Erythroblast (primary cell): ENCODE results near the gene NDE1.
"Not testable (repeated sequence)": the region's sequence is repeated elsewhere in the genome, so short reads cannot be mapped to it uniquely, and the experiment has no call there.

Experiments used
- DNase-seq, 2 experiments: peaks; one replicate each; lab custom pipeline; 2025; lab: John Stamatoyannopoulos, UW
- GATA1 ChIP-seq: IDR thresholded peaks from 2 replicates; pipeline ENCODE4 v1.6.1; 2011; ENCODE audit warnings: low read depth, mild to moderate bottlenecking, control low read depth, low read length, moderate library complexity
- POLR2A ChIP-seq: IDR thresholded peaks from 2 replicates; pipeline ENCODE4 v1.6.1; 2011; ENCODE audit warnings: mild to moderate bottlenecking, low read length

Gene NDE1

DNA sequence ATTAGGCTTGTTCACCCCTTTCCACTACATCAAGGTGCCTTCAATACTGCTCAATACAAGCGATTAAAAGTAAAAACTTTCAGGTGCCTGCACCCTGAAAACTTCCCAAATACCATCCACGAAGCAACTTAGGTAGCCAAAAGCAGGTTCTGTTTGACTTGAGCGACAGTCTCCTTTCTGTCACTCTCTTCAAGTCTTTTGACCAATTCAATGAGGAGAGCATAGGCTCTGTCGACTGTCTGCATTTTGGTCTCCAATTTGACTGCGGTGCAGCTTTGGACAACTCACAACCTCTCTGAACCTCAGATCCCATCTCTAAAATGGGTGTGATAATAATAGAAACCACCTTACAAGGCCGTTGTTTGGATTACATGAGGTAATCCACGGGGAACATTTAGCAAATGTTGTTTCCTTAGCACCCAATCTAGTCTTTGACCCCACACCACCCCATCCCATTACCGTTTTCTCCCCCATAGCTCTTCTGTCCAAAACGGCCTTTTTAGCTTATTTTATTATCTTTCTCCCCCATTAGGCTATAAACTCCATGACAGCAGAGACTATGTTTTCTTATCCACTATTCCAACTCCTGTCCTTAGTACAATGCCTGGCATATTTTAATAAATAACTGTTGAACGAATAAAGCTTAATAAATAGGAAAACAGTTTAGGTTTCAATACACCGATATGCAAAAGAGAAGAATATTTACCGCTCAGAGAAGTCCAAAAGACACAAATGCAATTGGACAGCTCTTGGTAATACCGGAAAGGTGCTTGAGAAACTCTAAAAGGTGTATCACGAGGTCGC is 8.1 kb upstream of the NDE1 start:
- peak; percentile 24 to 44 for DNase-seq
- TF ChIP-seq GATA1 (no peak), POLR2A (peak; percentile 13)

DNA sequence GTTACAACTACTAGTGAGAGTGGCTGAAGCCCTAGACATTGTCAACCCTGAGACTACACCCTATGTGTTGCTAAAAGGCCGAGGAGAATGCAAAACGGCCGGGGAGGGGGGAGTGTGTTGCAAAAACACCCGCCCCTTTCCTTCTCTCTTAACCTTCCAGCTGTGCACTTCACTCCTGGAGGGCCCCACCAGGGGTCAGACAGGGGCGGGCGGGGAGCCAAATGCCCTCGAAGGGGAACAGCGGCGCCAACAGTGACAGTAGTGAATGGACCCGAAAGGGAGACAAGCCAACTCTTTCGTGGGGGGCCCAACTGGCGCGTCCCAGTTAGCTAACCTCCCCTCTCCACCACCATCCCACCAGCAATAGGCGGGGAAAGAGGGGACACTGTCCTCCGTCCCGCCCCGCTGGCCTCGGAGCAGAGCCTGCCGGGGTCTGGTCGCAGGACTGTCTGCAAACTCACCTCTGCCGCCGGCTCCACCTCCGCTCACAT is 7.4 kb upstream of the NDE1 start:
- peak; percentile 92 to 94 for DNase-seq

DNA sequence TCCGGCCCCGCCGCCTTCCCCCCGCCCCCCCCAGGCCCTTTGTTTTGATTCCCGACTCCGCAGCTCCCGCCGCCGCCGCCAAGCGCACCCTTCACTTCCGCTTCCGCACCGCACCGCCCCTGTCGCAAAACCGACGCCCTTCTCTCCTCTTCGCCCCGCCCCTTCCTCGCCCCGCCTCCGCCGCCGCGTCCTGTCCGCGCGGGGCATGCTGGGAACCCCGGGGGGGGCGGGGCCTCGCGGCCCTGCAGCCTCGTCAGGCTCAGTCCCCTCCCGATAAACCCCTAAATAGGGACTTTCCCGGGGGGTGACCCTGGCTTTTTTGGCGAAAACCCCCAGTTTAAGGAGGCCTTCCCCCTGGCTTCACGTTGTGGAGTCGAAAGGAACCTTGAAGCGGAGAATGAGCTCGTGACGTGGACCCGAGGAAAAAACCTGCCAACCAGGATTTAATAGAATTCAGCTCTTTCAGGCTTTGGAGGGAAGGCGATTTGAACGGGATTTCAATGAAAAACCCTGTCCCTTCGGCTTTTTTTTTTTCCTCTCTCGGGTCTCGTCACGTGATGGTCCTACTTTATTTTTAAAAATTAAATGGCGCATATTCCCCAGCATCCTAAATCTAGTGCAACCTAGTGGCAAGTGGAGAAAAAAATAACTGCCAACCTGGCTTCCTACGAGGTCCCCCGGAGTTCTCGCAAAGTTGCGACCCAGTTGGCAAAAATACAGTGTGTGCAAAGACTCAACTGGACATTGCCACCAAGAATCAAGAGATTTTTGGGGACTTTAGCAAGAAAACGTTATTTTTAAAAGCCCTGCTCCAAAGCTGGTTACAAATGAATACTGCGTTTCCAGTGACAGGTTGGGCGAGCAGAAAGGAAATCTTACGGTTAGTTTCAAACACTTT is 6.7 kb upstream of the NDE1 start, which contains the start of gene MARF1:
Gene MARF1 (minus strand): TSS at position 107 of the 898 bp plus-strand sequence. CDS start 3,921 bp downstream, outside the sequence.
- TF ChIP-seq POLR2A = peak; percentile 95
- no peak for TF ChIP-seq GATA1
- peak; percentile 98 to 99 for DNase-seq

More for the DNA sequence above, 7.4 kb upstream of the NDE1 start:
- no peak for TF ChIP-seq POLR2A
- no peak for TF ChIP-seq GATA1

DNA sequence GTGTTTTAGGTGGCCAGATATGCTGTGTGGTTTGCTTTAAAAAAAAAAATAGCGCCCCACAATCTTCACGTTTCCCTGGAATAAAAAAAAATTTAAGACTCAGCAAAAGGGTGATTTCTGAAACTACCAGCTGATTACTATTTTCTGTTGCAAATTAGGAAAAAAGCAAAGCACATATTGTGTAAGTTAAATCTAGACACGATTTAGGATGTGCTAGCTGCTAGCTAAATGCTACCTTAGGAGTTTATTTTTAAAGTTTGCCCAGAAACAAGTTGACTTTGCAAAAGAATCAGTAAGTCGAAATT is 6.1 kb upstream of the NDE1 start:
- TF ChIP-seq GATA1 = no peak
- TF ChIP-seq POLR2A = no peak

DNA sequence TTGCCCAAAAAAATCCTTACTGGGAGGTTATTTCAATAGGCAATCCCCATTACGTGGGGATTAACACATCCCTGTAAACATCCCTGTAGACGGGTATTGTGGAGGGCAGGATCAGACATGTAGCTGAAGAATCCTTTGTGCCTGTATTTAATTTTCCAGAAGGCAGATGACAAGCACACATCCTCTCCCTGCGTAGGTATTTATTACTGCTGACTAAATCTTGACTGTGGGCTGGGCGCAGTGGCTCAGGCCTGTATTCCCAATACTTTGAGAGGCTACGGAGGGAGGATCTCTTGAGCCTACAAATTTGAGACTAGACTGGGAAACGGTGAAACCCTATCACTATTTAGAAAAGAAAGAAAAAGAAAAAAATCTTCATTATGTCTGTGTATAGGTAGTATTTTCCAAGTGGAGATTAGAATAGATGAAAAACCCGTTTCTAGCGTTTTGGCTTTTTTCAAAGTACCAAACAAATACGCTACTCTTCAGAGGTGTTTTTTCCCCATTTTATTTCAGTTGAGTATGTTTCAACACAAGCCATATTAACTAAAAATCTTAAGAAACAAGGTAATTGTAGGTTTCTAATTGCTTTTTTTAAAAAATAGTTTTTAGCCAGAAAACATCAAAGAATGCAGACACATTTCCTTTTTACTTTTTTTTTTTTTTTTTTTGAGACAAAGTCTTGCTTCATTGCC is 5.6 kb upstream of the NDE1 start:
- DNase-seq = no peak
- TF ChIP-seq GATA1 (no peak), POLR2A (no peak)

More for the DNA sequence above, 6.1 kb upstream of the NDE1 start:
- DNase-seq = peak in 1 of 2 experiments; percentile 50

DNA sequence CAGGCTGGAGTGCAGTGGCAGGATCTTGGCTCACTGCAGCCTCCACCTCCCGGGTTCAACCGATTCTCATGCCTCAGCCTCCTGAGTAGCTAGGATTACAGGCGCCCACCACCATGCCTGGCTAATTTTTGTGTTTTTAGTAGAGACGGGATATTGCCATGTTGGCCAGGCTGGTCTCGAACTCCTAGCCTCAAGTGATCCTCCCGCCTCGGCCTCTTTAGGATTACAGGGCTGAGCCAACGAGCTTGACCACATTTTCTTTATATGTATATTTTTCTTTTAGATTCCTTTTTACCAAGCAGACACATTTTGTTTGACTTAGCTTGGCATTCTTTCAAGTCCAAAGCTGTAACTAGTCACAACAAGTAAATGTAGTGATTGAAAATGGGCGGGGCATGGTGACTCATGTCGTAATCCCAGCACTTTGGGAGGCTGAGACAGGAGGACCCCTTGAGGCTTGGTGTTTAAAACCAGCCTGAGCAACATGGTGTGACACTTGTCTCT is 5.0 kb upstream of the NDE1 start:
- peak; percentile 75 to 83 for DNase-seq

DNA sequence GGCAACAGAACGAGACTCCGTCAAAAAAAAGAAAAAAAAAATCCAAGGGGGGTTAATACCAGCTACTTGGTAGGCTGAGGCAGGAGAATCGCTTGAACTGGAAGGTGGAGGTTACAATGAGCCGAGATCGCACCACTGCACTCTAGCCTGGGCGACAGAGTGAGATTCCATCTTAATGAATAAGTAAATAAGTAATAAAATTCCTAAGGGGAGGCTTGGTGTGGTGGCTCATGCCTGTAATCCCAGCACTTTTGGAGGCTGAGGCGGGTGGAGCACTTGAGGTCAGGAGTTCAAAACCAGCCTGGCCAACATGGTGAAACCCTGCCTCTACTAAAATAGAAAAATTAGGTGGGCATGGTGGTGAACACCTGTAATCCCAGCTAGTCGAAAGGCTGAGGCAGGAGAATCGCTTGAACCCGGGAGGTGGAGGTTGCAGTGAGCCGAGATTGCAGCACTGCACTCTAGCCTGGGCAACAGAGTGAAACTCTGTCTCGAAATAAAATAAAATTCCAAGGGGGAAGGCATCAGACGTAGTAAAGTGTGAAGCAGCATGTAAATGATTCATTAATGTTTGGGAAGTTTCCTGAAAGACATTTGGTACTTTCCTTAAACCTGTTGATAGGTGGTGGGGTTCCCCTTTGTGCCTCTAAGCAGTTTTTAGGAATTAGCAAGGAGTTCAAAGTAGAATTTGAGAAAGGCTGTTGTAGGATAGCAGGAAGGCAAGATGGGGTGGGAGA is 3.3 kb upstream of the NDE1 start:
- DNase-seq = not testable (repeated sequence)

DNA sequence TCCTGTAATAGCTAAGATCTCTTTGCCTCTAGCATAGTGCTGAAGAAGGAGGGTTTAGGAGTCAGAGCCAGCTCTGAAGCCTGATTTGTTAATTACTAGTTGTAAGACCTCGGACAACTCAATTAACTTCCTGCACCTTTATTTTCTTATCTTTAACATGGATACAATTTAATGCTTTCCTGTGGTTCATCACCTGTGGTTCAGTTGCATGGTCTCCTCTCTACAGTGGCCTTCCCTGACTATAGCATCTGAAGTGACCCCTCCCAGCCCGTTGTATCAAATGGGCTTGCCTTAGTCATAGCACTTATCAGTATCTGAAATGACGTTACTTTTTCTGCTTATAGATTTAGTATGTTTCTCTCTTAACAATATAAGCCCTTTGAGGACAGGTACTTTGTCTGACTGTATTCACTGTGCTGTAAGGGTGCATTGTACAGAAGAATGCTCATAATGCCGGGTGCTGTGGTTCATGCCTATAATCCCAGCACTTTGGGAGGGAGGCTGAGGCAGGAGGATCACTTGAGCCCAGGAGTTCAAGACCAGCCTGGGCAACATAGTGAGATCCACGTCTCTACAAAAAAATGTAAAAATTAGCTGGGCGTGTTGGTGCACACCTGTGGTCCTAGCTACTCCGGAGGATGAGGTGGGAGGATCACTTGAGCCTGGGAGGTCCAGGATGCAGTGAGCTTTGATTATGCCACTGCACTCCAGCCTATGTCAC is 2.6 kb upstream of the NDE1 start:
- TF ChIP-seq GATA1 (no peak), POLR2A (no peak)
- DNase-seq = peak; percentile 44 to 69

DNA sequence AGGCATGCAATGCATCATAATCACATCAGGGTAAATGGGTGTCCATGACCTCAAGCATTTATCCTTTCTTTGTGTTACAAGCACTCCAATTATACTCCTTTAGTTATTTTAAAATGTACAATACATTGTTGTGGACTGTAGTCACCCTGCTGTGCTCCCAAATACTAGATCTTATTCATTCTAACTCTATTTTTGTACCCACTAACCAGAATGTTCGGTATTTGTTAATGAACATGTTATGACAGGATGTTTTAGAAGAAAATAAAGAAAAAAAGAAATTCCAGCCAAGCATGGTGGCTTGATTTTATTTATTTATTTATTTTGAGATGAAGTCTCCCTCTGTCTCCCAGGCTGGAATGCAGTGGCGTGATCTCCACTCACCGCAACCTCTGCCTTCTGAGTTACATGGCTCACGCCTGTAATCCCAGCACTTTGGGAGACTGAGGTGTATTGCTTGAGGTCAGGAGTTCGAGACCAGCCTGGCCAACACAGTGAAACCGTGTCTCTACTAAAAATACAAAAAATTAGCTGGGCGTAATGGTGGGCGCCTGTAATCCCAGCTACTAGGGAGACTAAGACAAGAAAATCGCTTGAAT is 1.8 kb upstream of the NDE1 start:
- no peak for DNase-seq
- TF ChIP-seq POLR2A (no peak), GATA1 (no peak)

DNA sequence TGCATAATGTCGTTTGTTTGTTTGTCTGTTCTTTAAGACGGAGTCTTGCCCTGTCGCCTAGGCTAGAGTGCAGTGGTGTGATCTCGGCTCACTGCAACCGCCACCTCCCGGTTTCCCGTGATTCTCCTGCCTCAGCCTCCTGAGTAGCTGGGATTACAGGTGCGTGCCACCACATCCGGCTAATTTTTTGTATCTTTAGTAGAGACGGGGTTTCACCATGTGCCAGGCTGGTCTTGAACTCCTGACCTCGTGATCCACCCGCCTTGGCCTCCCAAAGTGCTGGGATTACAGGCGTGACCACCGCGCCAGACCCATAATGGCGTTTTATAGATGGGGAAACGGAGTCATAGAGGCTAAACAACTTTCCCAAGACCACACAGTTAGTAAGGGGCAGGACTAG is 734 bp upstream of the NDE1 start:
- DNase-seq = not testable (repeated sequence)

DNA sequence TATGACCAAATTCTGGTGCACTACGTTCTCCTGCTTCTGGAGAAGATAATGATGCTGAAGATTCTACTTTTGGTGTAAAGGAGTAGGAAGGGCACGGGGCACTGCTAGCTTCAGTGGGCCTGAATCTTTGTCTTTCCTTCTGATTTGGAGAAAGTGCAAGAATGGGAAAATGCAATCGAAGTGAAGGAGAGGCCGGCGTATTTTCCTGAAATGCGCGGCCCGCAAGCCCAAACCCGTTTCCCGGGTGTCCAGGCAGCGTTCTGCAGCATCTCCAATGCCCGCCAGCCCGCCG is 372 bp upstream of the NDE1 start:
- TF ChIP-seq GATA1 (no peak), POLR2A (no peak)
- DNase-seq = no peak

DNA sequence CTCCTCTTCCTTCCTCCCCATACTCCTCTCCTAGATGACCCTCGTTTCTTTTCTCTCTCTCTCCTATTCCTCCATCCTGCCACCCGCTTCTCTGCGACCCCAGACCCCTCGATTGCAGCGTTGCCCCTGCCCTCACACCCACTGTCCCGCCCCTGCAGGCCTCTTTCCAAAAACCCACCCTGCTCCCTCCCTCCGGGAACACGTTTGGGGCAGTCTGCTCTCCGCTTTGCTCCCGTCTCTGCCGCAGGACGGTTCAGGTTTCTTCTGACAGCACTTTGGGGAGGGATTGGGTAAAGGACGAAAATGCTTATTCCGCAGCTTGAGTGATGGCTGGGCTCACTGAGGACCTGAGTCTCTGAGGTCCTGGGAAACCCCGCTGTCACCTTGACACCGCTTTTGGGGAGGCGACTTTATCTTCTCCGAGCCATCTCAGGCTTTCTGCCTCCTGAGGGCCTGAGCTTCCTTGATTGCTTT is 690 bp downstream of the NDE1 start:
- TF ChIP-seq GATA1 (no peak), POLR2A (no peak)
- peak; percentile 69 to 72 for DNase-seq

DNA sequence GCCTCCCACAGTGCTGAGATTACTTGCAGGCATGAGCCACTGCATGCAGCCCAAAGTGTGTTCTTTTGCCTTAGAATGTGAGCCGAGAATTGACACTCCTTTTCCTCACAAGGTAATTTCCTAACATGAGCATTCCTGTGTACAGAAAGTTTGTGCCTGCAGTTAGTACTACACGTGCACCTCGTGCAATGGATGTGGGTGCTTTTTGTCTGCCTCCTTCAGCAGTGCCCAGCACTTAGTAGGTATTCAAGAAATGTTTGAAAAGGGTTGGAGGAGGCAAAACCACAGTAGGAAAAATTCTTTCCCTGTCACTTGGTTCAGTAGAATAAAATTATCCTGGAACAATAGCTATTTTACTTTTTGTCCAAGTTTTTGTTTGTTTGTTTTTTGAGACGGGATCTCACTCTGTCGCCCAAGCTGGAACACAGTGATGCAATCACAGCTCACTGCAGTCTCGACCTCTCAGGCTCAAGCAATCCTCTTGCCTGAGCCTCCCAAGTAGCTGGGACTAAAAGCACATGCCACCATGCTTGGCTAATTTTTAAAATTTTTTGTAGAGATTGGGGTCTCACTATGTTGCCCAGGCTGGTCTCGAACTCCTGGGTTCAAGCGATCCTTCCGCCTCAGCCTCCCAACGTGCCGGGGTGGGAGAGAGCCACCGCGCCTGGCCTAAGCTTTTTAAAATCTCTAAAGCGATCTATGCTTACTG is 2.4 kb downstream of the NDE1 start:
- TF ChIP-seq POLR2A (no peak), GATA1 (no peak)
- no peak for DNase-seq
